Peyer's patch (tissue), 4 donors: Measurements from ENCODE around the gene MYO1D. TPM values are rescaled to one million over a fixed set of nuclear protein-coding genes. Genes with fewer than 3 reads are reported as not detected.

ENCODE experiments used
- DNase-seq, 3 donors: peaks; one replicate each; pipeline ENCODE4 v3.0.0-alpha.2; 2017 to 2019
- H3K27ac ChIP-seq, 4 donors: fragments of 200-600 bp; sonication (generic); one replicate each; pipeline ENCODE4 v1.5.1; 2016 to 2019
- H3K27me3 ChIP-seq, 2 donors: fragments of 200-600 bp; sonication (generic); one replicate each; pipeline ENCODE4 v1.5.1; 2019
- H3K36me3 ChIP-seq, 3 donors: fragments of 200-600 bp; sonication (generic); one replicate each; pipeline ENCODE4 v1.5.1; 2016 to 2019
- H3K4me1 ChIP-seq, 4 donors: fragments of 200-600 bp; sonication (generic); one replicate each; pipeline ENCODE4 v1.5.1; 2016 to 2019
- H3K4me3 ChIP-seq, 4 donors: fragments of 200-600 bp; sonication (generic); 1 replicate in 3 of 4; 2 replicates in 1 of 4; pipeline ENCODE4 v1.5.1; 2016 to 2019; ENCODE audit warnings: mild to moderate bottlenecking in 1 of 4
- H3K9me3 ChIP-seq, 4 donors: fragments of 200-600 bp; sonication (generic); one replicate each; pipeline ENCODE4 v1.5.1; 2016 to 2019; ENCODE audit warnings: mild to moderate bottlenecking in 1 of 4
- CTCF ChIP-seq, 6 experiments: fragments of 450-650 bp in 4 of 6; fragments of 200-600 bp in 2 of 6; sonication (generic) in 1 of 6; IDR thresholded peaks; one replicate each; pipeline ENCODE4 v1.5.1; 2017 to 2019; ENCODE audit warnings: antibody characterized with exemption in 6 of 6, mild to moderate bottlenecking in 3 of 6, moderate library complexity in 1 of 6
- POLR2A ChIP-seq, 2 donors: fragments of 450-650 bp; IDR thresholded peaks; one replicate each; pipeline ENCODE4 v1.5.1; 2017; ENCODE audit warnings: antibody characterized with exemption in 2 of 2, mild to moderate bottlenecking in 2 of 2, moderate library complexity in 2 of 2
- total RNA-seq, 4 donors: library from RNA; depleted of rRNA; stranded (reverse); fragments of >200 nt; gene quantifications; one replicate each; pipeline ENCODE4 v1.1.0, GENCODE V29; 2016

The MYO1D gene
- total RNA-seq, 4 donors from 2014 or later, result 148 to 340 (median 328) TPM

- H3K27ac ChIP-seq, result no peak overlapping the region
- H3K4me1 ChIP-seq, result peaks cover 0 to 3% (median 0%) of the 10 kb centered on the region in 4 donors
- no peaks in the 10 kb centered on the region for H3K36me3 ChIP-seq
These were observed 5.8 kb upstream of the MYO1D start for GRCh38 chr17:32882734-32883133.

GRCh38 chr17:32882029-32882428 is 5.1 kb upstream of the MYO1D start:
- H3K9me3 ChIP-seq, result no peaks in the 10 kb centered on the region
- H3K27ac ChIP-seq, result no peak overlapping the region
- no peaks in the 10 kb centered on the region for H3K36me3 ChIP-seq
- no peaks in the 10 kb centered on the region for H3K27me3 ChIP-seq
- no peak for DNase-seq
- no peak overlapping the region for H3K4me3 ChIP-seq
- TF ChIP-seq POLR2A (IDR thresholded peaks at IDR 0.05), result no peak
- no peak for TF ChIP-seq CTCF (IDR thresholded peaks at IDR 0.05)
- H3K4me1 ChIP-seq, result peaks cover 0 to 8% (median 0%) of the 10 kb centered on the region in 4 donors

More at GRCh38 chr17:32882734-32883133, 5.8 kb upstream of the MYO1D start:
- Histone ChIP-seq H3K4me3 (no peak overlapping the region), H3K27me3 (no peaks in the 10 kb centered on the region), H3K9me3 (no peaks in the 10 kb centered on the region)
- DNase-seq, result no peak
- no peak for TF ChIP-seq CTCF (IDR thresholded peaks at IDR 0.05)
- TF ChIP-seq POLR2A (IDR thresholded peaks at IDR 0.05), result no peak

- Histone ChIP-seq H3K36me3 (no peaks in the 10 kb centered on the region), H3K4me3 (no peak overlapping the region), H3K27me3 (no peaks in the 10 kb centered on the region), H3K9me3 (no peaks in the 10 kb centered on the region), H3K27ac (no peak overlapping the region), H3K4me1 (peaks cover 0 to 12% (median 2%) of the 10 kb centered on the region in 4 donors)
- TF ChIP-seq POLR2A (IDR thresholded peaks at IDR 0.05) (no peak), CTCF (IDR thresholded peaks at IDR 0.05) (no peak)
- no peak for DNase-seq
These were observed 3.9 kb upstream of the MYO1D start for GRCh38 chr17:32880671-32881453.

GRCh38 chr17:32879134-32879533 is 2.2 kb upstream of the MYO1D start:
- Histone ChIP-seq H3K36me3 (no peaks in the 10 kb centered on the region), H3K4me1 (peaks cover 0 to 26% (median 3%) of the 10 kb centered on the region in 4 donors), H3K4me3 (no peak overlapping the region), H3K27ac (peak overlapping the region in 2 of 4 donors; percentile 18 to 65), H3K9me3 (no peaks in the 10 kb centered on the region), H3K27me3 (no peaks in the 10 kb centered on the region)
- TF ChIP-seq POLR2A (IDR thresholded peaks at IDR 0.05) (no peak), CTCF (IDR thresholded peaks at IDR 0.05) (peak in 3 of 6 experiments; percentile 11 to 28 (median 12))
- DNase-seq, result no peak

GRCh38 chr17:32878211-32878610 is 1.3 kb upstream of the MYO1D start:
- H3K4me3 ChIP-seq, result no peak overlapping the region
- no peaks in the 10 kb centered on the region for H3K36me3 ChIP-seq
- H3K9me3 ChIP-seq, result no peaks in the 10 kb centered on the region
- H3K4me1 ChIP-seq, result peaks cover 0 to 26% (median 3%) of the 10 kb centered on the region in 4 donors
- peak in 2 of 3 donors; percentile 55 to 68 for DNase-seq
- no peaks in the 10 kb centered on the region for H3K27me3 ChIP-seq
- peak overlapping the region in 3 of 4 donors; percentile 18 to 95 (median 65) for H3K27ac ChIP-seq
- TF ChIP-seq CTCF (IDR thresholded peaks at IDR 0.05) (no peak), POLR2A (IDR thresholded peaks at IDR 0.05) (no peak)
